GM23338 (cell line): ENCODE measurements around the gene AGAP1. TPM values are rescaled to one million over a fixed set of nuclear protein-coding genes. Genes with fewer than 3 reads are reported as not detected.

Experiments
- ATAC-seq: fragments of 200-7000 bp; cut with Tn5 transposase; 3 replicates; pipeline ENCODE4 v1.9.1; 2020
- DNase-seq: peaks from one replicate; pipeline ENCODE4 v3.0.0-alpha.2; 2015; ENCODE audit warnings: low spot score
- H2AFZ ChIP-seq: fragments of 200-600 bp; sonication (generic); 2 replicates; pipeline ENCODE4 v1.8.0; 2016; ENCODE audit warnings: antibody characterized with exemption, mild to moderate bottlenecking, moderate library complexity
- H3F3A ChIP-seq: fragments of 200-600 bp; sonication (generic); replicated peaks from 2 replicates; pipeline ENCODE4 v1.8.0; 2017; ENCODE audit warnings: antibody characterized with exemption, mixed run types, low read depth
- H3K27ac ChIP-seq: fragments of 200-600 bp; sonication (generic); 2 replicates; pipeline ENCODE4 v1.6.1; 2016; ENCODE audit warnings: low read depth
- H3K27me3 ChIP-seq: fragments of 200-600 bp; sonication (generic); 2 replicates; pipeline ENCODE4 v1.8.0; 2016; ENCODE audit warnings: mild to moderate bottlenecking, mixed run types, moderate library complexity; ENCODE audit not compliant: insufficient read depth
- H3K36me3 ChIP-seq: fragments of 200-600 bp; sonication (generic); 2 replicates; pipeline ENCODE4 v1.8.0; 2016; ENCODE audit warnings: mild to moderate bottlenecking; ENCODE audit not compliant: insufficient read depth
- H3K4me1 ChIP-seq: fragments of 200-600 bp; sonication (generic); 2 replicates; pipeline ENCODE4 v1.8.0; 2016; ENCODE audit warnings: mild to moderate bottlenecking, moderate library complexity; ENCODE audit not compliant: insufficient read depth
- H3K4me2 ChIP-seq: fragments of 200-600 bp; sonication (generic); 2 replicates; pipeline ENCODE4 v1.7.1; 2017; ENCODE audit warnings: mixed run types
- H3K4me3 ChIP-seq: fragments of 200-600 bp; sonication (generic); 2 replicates; pipeline ENCODE4 v1.6.1; 2016; ENCODE audit warnings: mixed run types
- H3K79me2 ChIP-seq: fragments of 200-600 bp; sonication (generic); replicated peaks from 2 replicates; pipeline ENCODE4 v1.8.0; 2017; ENCODE audit warnings: mild to moderate bottlenecking; ENCODE audit not compliant: insufficient read depth
- H3K9me2 ChIP-seq: fragments of 200-600 bp; sonication (generic); 2 replicates; pipeline ENCODE4 v1.8.0; 2017; ENCODE audit not compliant: insufficient read depth
- H4K20me1 ChIP-seq: fragments of 200-600 bp; sonication (generic); replicated peaks from 2 replicates; pipeline ENCODE4 v1.8.0; 2017; ENCODE audit warnings: mild to moderate bottlenecking; ENCODE audit not compliant: insufficient read depth
- H3K27ac Mint-ChIP-seq: 2 replicates; pipeline ENCODE4 v1.8.0; 2020; ENCODE audit warnings: inconsistent platforms, mild to moderate bottlenecking, moderate library complexity, mixed read lengths
- H3K27me3 Mint-ChIP-seq: 3 replicates; pipeline ENCODE4 v1.8.0; 2022; ENCODE audit warnings: low read depth, mild to moderate bottlenecking, moderate library complexity, mixed read lengths, inconsistent platforms; ENCODE audit not compliant: insufficient read depth, poor library complexity
- H3K36me3 Mint-ChIP-seq: 3 replicates; pipeline ENCODE4 v1.8.0; 2021; ENCODE audit warnings: low read depth, mild to moderate bottlenecking, inconsistent platforms, moderate library complexity, mixed read lengths
- H3K4me1 Mint-ChIP-seq: 3 replicates; pipeline ENCODE4 v1.8.0; 2020; ENCODE audit warnings: mild to moderate bottlenecking, inconsistent platforms, mixed read lengths
- H3K4me3 Mint-ChIP-seq: 3 replicates; pipeline ENCODE4 v1.8.0; 2021; ENCODE audit warnings: moderate library complexity, mild to moderate bottlenecking, inconsistent platforms, mixed read lengths
- H3K9me3 Mint-ChIP-seq: 3 replicates; pipeline ENCODE4 v1.8.0; 2020; ENCODE audit warnings: moderate library complexity, mild to moderate bottlenecking, inconsistent platforms, mixed read lengths
- CREB1 ChIP-seq: fragments of 250-450 bp; sonication (Bioruptor Pico); IDR thresholded peaks from 2 replicates; pipeline ENCODE4 v1.5.0; 2020; ENCODE audit warnings: low read depth, mild to moderate bottlenecking, moderate library complexity
- EZH2phosphoT487 ChIP-seq: fragments of 200-600 bp; sonication (generic); IDR thresholded peaks from one replicate; pipeline ENCODE4 v1.8.1; 2018; ENCODE audit warnings: antibody characterized with exemption; ENCODE audit not compliant: unreplicated experiment
- JUNB ChIP-seq: IDR thresholded peaks from one replicate; pipeline ENCODE4 v1.6.1; 2016; ENCODE audit warnings: antibody characterized with exemption; ENCODE audit not compliant: unreplicated experiment
- POLR2AphosphoS5 ChIP-seq: IDR thresholded peaks from 2 replicates; pipeline ENCODE4 v1.6.1; 2016; ENCODE audit warnings: antibody characterized with exemption, low read depth
- STAT1 ChIP-seq: IDR thresholded peaks from one replicate; pipeline ENCODE4 v1.6.1; 2016; ENCODE audit warnings: antibody characterized with exemption; ENCODE audit not compliant: unreplicated experiment
- ZNF114 ChIP-seq: fragments of 250-450 bp; sonication (Bioruptor Pico); IDR thresholded peaks from 2 replicates; pipeline ENCODE4 v1.5.0; 2020; ENCODE audit warnings: mild to moderate bottlenecking, moderate library complexity
- polyA plus RNA-seq: library from polyadenylated mRNA; unstranded; fragments of >200 nt; fragmentation: Nextera tagmentation; extraction: Ambion mirVana; gene quantifications from 2 replicates; pipeline ENCODE4 v1.2.1, GENCODE V29; 2016
- total RNA-seq: library from RNA; depleted of rRNA; stranded (reverse); fragments of >200 nt; shearing (Covaris generic); gene quantifications from 2 replicates; pipeline ENCODE4 v1.2.3, GENCODE V29; 2014
- TF ChIP-seq, protein P1 (sequence below), 2 experiments: fragments of 200-600 bp in 1 of 2; sonication (generic) in 1 of 2; conservative IDR thresholded peaks; 2 replicates each; pipeline versions ENCODE4 v1.5.1 to v1.6.1; 2016 to 2017; ENCODE audit warnings: antibody characterized with exemption in 2 of 2, low read depth in 2 of 2, mild to moderate bottlenecking in 2 of 2, moderate library complexity in 1 of 2
- TF ChIP-seq, protein P2 (sequence below): IDR thresholded peaks from one replicate; pipeline ENCODE4 v1.6.1; 2018; ENCODE audit warnings: antibody characterized with exemption; ENCODE audit not compliant: unreplicated experiment
- TF ChIP-seq, protein P3 (sequence below): IDR thresholded peaks from 2 replicates; pipeline ENCODE4 v1.6.1; 2016; ENCODE audit warnings: antibody characterized with exemption

The AGAP1 gene
- total and polyA plus RNA-seq, 2 experiments from 2014 or later = 13.3 to 27.9 TPM

DNA sequence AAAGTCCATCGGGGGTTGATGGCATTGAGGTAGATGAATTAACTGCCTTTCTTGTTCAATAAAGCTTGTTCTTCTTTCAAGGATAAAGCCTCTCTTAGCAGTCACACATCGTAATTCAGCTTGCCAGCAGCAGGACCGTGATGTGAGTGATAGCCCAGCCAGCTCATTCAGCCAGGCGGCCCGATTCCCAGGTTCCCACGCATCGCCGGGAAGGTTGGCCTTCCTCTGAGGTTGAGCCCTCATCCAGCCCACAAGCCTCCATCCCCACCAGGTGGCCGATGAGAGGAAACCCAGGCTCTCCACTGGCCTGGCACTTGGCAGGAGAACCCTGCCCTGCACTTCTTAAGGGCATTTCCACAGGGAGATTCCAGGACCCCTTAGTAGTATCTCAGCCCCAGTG is 4.7 kb downstream of the AGAP1 start:
- no peak overlapping the region; the same call in 1 of the 2 replicates for H3K4me2 ChIP-seq
- H4K20me1 ChIP-seq = peaks cover 57% of the 10 kb centered on the region
- no peaks in the 10 kb centered on the region for H3F3A ChIP-seq
- Mint-ChIP-seq H3K4me3 (no peak overlapping the region), H3K27me3 (peaks cover 15% of the 10 kb centered on the region), H3K4me1 (peaks cover 78% of the 10 kb centered on the region), H3K27ac (peak overlapping the region; percentile 59; the same call in 1 of the 2 replicates), H3K9me3 (no peaks in the 10 kb centered on the region), H3K36me3 (no peaks in the 10 kb centered on the region; the same call in 2 of the 3 replicates)
- no peaks in the 10 kb centered on the region for H3K36me3 ChIP-seq
- TF ChIP-seq, protein P1, sequence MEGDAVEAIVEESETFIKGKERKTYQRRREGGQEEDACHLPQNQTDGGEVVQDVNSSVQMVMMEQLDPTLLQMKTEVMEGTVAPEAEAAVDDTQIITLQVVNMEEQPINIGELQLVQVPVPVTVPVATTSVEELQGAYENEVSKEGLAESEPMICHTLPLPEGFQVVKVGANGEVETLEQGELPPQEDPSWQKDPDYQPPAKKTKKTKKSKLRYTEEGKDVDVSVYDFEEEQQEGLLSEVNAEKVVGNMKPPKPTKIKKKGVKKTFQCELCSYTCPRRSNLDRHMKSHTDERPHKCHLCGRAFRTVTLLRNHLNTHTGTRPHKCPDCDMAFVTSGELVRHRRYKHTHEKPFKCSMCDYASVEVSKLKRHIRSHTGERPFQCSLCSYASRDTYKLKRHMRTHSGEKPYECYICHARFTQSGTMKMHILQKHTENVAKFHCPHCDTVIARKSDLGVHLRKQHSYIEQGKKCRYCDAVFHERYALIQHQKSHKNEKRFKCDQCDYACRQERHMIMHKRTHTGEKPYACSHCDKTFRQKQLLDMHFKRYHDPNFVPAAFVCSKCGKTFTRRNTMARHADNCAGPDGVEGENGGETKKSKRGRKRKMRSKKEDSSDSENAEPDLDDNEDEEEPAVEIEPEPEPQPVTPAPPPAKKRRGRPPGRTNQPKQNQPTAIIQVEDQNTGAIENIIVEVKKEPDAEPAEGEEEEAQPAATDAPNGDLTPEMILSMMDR (conservative IDR thresholded peaks at IDR 0.05; ENCODE audit: low read depth in 2 of 2) = peak; percentile 27 to 48; a peak in 3 of 4 replicates
- no peak for TF ChIP-seq EZH2phosphoT487
- H2AFZ ChIP-seq = no peak overlapping the region
- peaks cover 62% of the 10 kb centered on the region for H3K4me1 ChIP-seq
- peak; percentile 66 for DNase-seq
- ATAC-seq = peak; percentile 23
- H3K9me2 ChIP-seq = no peaks in the 10 kb centered on the region
- no peak overlapping the region for H3K4me3 ChIP-seq
- H3K27ac ChIP-seq = 0 out of 2 replicates have a peak overlapping the region, but pooled peaks have one; percentile 19
- 0 out of 2 replicates have a peak, but pooled peaks cover 7% of the 10 kb centered on the region for H3K27me3 ChIP-seq
- peaks cover 89% of the 10 kb centered on the region for H3K79me2 ChIP-seq

DNA sequence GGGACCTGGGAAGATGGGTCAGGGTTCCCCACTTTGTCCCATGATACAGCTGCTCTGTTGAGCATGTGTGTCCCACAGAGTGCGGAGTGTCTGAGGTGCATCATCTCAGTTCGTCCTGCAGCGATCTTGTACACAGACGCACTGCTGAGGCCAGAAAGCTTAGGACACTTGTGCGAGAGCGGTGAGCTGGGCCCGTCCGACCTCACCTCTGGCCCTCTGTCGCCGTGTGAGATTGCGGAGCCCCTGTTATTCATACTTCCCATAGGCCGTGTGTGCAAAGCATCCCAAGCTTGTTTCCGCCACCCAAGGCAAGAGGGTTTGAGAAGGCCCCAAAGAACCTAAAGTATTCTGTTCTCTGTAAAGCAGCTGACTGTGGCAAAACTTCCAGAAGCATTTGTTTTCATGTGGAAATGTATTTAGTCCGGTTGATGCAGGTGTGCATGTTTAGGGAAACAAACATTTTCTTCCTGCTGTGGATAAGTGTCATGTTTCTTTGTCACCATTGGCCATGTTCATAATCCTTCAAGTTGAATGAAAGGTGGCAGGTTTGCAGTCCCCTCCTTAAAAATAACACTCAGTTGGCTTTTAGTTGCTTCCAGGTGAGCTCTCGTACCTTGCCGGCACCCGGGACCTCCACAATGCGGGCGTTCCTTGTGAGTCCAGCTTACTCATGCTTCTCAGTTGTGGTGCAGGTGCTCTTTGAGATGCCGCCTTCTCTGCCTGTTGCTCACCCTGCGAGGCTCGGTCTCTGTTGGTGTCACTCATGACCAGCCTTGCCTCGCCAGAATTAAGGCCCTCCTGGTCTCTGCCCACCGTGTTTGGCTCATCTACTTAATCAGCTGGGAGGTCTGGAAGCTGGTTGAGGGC is 5.3 kb downstream of the AGAP1 start:
- Histone ChIP-seq H3F3A (no peaks in the 10 kb centered on the region), H3K4me2 (no peak overlapping the region; the same call in 1 of the 2 replicates), H3K36me3 (no peaks in the 10 kb centered on the region), H3K79me2 (peaks cover 95% of the 10 kb centered on the region), H3K27ac (0 out of 2 replicates have a peak overlapping the region, but pooled peaks have one; percentile 19), H4K20me1 (peaks cover 57% of the 10 kb centered on the region), H3K27me3 (0 out of 2 replicates have a peak, but pooled peaks cover 7% of the 10 kb centered on the region), H2AFZ (no peak overlapping the region), H3K4me1 (peaks cover 65% of the 10 kb centered on the region), H3K4me3 (no peak overlapping the region), H3K9me2 (no peaks in the 10 kb centered on the region)
- Mint-ChIP-seq H3K9me3 (no peaks in the 10 kb centered on the region), H3K36me3 (no peaks in the 10 kb centered on the region; the same call in 2 of the 3 replicates), H3K27me3 (peaks cover 15% of the 10 kb centered on the region), H3K4me1 (peaks cover 81% of the 10 kb centered on the region), H3K4me3 (no peak overlapping the region; the same call in 2 of the 3 replicates), H3K27ac (peak overlapping the region; percentile 59; the same call in 1 of the 2 replicates)
- no peak for ATAC-seq
- no peak for DNase-seq
- TF ChIP-seq, protein P2, sequence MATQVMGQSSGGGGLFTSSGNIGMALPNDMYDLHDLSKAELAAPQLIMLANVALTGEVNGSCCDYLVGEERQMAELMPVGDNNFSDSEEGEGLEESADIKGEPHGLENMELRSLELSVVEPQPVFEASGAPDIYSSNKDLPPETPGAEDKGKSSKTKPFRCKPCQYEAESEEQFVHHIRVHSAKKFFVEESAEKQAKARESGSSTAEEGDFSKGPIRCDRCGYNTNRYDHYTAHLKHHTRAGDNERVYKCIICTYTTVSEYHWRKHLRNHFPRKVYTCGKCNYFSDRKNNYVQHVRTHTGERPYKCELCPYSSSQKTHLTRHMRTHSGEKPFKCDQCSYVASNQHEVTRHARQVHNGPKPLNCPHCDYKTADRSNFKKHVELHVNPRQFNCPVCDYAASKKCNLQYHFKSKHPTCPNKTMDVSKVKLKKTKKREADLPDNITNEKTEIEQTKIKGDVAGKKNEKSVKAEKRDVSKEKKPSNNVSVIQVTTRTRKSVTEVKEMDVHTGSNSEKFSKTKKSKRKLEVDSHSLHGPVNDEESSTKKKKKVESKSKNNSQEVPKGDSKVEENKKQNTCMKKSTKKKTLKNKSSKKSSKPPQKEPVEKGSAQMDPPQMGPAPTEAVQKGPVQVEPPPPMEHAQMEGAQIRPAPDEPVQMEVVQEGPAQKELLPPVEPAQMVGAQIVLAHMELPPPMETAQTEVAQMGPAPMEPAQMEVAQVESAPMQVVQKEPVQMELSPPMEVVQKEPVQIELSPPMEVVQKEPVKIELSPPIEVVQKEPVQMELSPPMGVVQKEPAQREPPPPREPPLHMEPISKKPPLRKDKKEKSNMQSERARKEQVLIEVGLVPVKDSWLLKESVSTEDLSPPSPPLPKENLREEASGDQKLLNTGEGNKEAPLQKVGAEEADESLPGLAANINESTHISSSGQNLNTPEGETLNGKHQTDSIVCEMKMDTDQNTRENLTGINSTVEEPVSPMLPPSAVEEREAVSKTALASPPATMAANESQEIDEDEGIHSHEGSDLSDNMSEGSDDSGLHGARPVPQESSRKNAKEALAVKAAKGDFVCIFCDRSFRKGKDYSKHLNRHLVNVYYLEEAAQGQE = no peak
- TF ChIP-seq, protein P3, sequence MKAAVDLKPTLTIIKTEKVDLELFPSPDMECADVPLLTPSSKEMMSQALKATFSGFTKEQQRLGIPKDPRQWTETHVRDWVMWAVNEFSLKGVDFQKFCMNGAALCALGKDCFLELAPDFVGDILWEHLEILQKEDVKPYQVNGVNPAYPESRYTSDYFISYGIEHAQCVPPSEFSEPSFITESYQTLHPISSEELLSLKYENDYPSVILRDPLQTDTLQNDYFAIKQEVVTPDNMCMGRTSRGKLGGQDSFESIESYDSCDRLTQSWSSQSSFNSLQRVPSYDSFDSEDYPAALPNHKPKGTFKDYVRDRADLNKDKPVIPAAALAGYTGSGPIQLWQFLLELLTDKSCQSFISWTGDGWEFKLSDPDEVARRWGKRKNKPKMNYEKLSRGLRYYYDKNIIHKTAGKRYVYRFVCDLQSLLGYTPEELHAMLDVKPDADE = no peak
- no peak for TF ChIP-seq ZNF114
- TF ChIP-seq JUNB = no peak
- TF ChIP-seq STAT1 = no peak
- TF ChIP-seq POLR2AphosphoS5 = no peak
- no peak for TF ChIP-seq EZH2phosphoT487
- TF ChIP-seq, protein P1 (conservative IDR thresholded peaks at IDR 0.05; ENCODE audit: low read depth in 2 of 2) = no peak
- TF ChIP-seq CREB1 (CRISPR knock-in tag) = no peak
